IgD-negative memory B cell (primary cell): Measurements from ENCODE around the gene HBP1. TPM values are rescaled to one million over a fixed set of nuclear protein-coding genes. Genes with fewer than 3 reads are reported as not detected.

Source experiments
- H3K27ac Mint-ChIP-seq, 3 donors: one replicate each; pipeline ENCODE4 v1.8.0; 2020 to 2022; ENCODE audit warnings: mild to moderate bottlenecking in 3 of 3, mixed read lengths in 3 of 3, moderate library complexity in 1 of 3
- H3K27me3 Mint-ChIP-seq: one replicate; pipeline ENCODE4 v1.8.0; 2021; ENCODE audit warnings: mixed read lengths
- H3K36me3 Mint-ChIP-seq: one replicate; pipeline ENCODE4 v1.8.0; 2020; ENCODE audit warnings: mild to moderate bottlenecking, mixed read lengths
- H3K4me1 Mint-ChIP-seq, 3 donors: one replicate each; pipeline ENCODE4 v1.8.0; 2020 to 2022; ENCODE audit warnings: mixed read lengths in 3 of 3, mild to moderate bottlenecking in 1 of 3
- H3K4me3 Mint-ChIP-seq, 4 donors: one replicate each; pipeline ENCODE4 v1.8.0; 2020 to 2022; ENCODE audit warnings: mild to moderate bottlenecking in 4 of 4, mixed read lengths in 4 of 4, moderate library complexity in 3 of 4
- H3K9me3 Mint-ChIP-seq, 3 donors: one replicate each; pipeline ENCODE4 v1.8.0; 2020 to 2021; ENCODE audit warnings: mixed read lengths in 3 of 3, mild to moderate bottlenecking in 1 of 3
- polyA plus RNA-seq: library from polyadenylated mRNA; unstranded; fragments of 300-500 nt; fragmentation: Illumina TruSeq; gene quantifications from one replicate; pipeline ENCODE4 v1.2.3, GENCODE V29; 2021

The HBP1 gene
- polyA plus RNA-seq, 1 donor from 2014 or later, result 46.4 TPM

GRCh38 chr7:107166736-107167426, 1.9 kb upstream of the HBP1 start:
- Mint-ChIP-seq H3K4me1 (peaks cover 9 to 20% (median 12%) of the 10 kb centered on the region in 3 donors), H3K4me3 (peak overlapping the region in 3 of 4 donors; percentile 94 to 100 (median 98)), H3K27ac (peak overlapping the region; percentile 94 to 100 (median 98)), H3K27me3 (peaks cover 4% of the 10 kb centered on the region), H3K36me3 (peaks cover 2% of the 10 kb centered on the region), H3K9me3 (no peaks in the 10 kb centered on the region)

GRCh38 chr7:107167483-107168232, 1.1 kb upstream of the HBP1 start:
- Mint-ChIP-seq H3K27me3 (peaks cover 4% of the 10 kb centered on the region), H3K4me1 (peaks cover 12 to 22% (median 15%) of the 10 kb centered on the region in 3 donors)

GRCh38 chr7:107169120-107170050, 582 bp downstream of the HBP1 start:
- H3K27ac Mint-ChIP-seq, result peak overlapping the region; percentile 94 to 100 (median 98)
- peaks cover 4% of the 10 kb centered on the region for H3K27me3 Mint-ChIP-seq
- H3K36me3 Mint-ChIP-seq, result peaks cover 2% of the 10 kb centered on the region
- H3K9me3 Mint-ChIP-seq, result no peaks in the 10 kb centered on the region
- peak overlapping the region; percentile 96 to 100 (median 98) for H3K4me3 Mint-ChIP-seq
- peaks cover 23 to 39% (median 27%) of the 10 kb centered on the region in 3 donors for H3K4me1 Mint-ChIP-seq

More at GRCh38 chr7:107167483-107168232, 1.1 kb upstream of the HBP1 start:
- H3K9me3 Mint-ChIP-seq, result no peaks in the 10 kb centered on the region
- H3K4me3 Mint-ChIP-seq, result peak overlapping the region; percentile 94 to 100 (median 98)
- H3K27ac Mint-ChIP-seq, result peak overlapping the region; percentile 94 to 100 (median 98)
- peaks cover 2% of the 10 kb centered on the region for H3K36me3 Mint-ChIP-seq

GRCh38 chr7:107170051-107170915, 1.5 kb downstream of the HBP1 start:
- H3K9me3 Mint-ChIP-seq, result no peaks in the 10 kb centered on the region
- H3K36me3 Mint-ChIP-seq, result peaks cover 2% of the 10 kb centered on the region
- peaks cover 1% of the 10 kb centered on the region for H3K27me3 Mint-ChIP-seq
- peak overlapping the region; percentile 94 to 100 (median 98) for H3K27ac Mint-ChIP-seq
- H3K4me3 Mint-ChIP-seq, result peak overlapping the region; percentile 96 to 100 (median 98)
- H3K4me1 Mint-ChIP-seq, result peaks cover 32 to 46% (median 34%) of the 10 kb centered on the region in 3 donors

- H3K27me3 Mint-ChIP-seq, result no peaks in the 10 kb centered on the region
- peak overlapping the region in 2 of 3 donors; percentile 34 to 39 for H3K27ac Mint-ChIP-seq
- peaks cover 2% of the 10 kb centered on the region for H3K36me3 Mint-ChIP-seq
- no peaks in the 10 kb centered on the region for H3K9me3 Mint-ChIP-seq
- H3K4me3 Mint-ChIP-seq, result peak overlapping the region in 3 of 4 donors; percentile 19 to 73 (median 34)
- H3K4me1 Mint-ChIP-seq, result peaks cover 31 to 47% (median 37%) of the 10 kb centered on the region in 3 donors
Measured at GRCh38 chr7:107171496-107171895, 2.7 kb downstream of the HBP1 start.

- H3K9me3 Mint-ChIP-seq, result no peaks in the 10 kb centered on the region
- H3K4me3 Mint-ChIP-seq, result peak overlapping the region in 3 of 4 donors; percentile 19 to 34 (median 23)
- peaks cover 34 to 51% (median 43%) of the 10 kb centered on the region in 3 donors for H3K4me1 Mint-ChIP-seq
- H3K36me3 Mint-ChIP-seq, result peaks cover 2% of the 10 kb centered on the region
- H3K27me3 Mint-ChIP-seq, result no peaks in the 10 kb centered on the region
- peak overlapping the region in 2 of 3 donors; percentile 34 to 90 for H3K27ac Mint-ChIP-seq
Measured at GRCh38 chr7:107172276-107173032, 3.7 kb downstream of the HBP1 start.

GRCh38 chr7:107173191-107173590, 4.4 kb downstream of the HBP1 start:
- Mint-ChIP-seq H3K27me3 (no peaks in the 10 kb centered on the region), H3K9me3 (no peaks in the 10 kb centered on the region), H3K4me3 (peak overlapping the region in 3 of 4 donors; percentile 42 to 65 (median 65)), H3K27ac (peak overlapping the region in 1 of 3 donors; percentile 19), H3K36me3 (peaks cover 2% of the 10 kb centered on the region), H3K4me1 (peaks cover 34 to 51% (median 41%) of the 10 kb centered on the region in 3 donors)

GRCh38 chr7:107173691-107174406, 5.0 kb downstream of the HBP1 start:
- Mint-ChIP-seq H3K36me3 (peaks cover 2% of the 10 kb centered on the region), H3K4me1 (peaks cover 34 to 53% (median 41%) of the 10 kb centered on the region in 3 donors), H3K27me3 (no peaks in the 10 kb centered on the region), H3K4me3 (peak overlapping the region; percentile 3 to 65 (median 54)), H3K9me3 (no peaks in the 10 kb centered on the region), H3K27ac (peak overlapping the region; percentile 19 to 79 (median 54))

- peaks cover 15 to 29% (median 25%) of the 10 kb centered on the region in 3 donors for H3K4me1 Mint-ChIP-seq
- peaks cover 2% of the 10 kb centered on the region for H3K36me3 Mint-ChIP-seq
Measured at GRCh38 chr7:107179326-107180164, 10.7 kb downstream of the HBP1 start.

GRCh38 chr7:107180378-107180777, 11.6 kb downstream of the HBP1 start:
- H3K27me3 Mint-ChIP-seq, result no peaks in the 10 kb centered on the region
- H3K27ac Mint-ChIP-seq, result peak overlapping the region in 1 of 3 donors; percentile 26
- peaks cover 10 to 26% (median 16%) of the 10 kb centered on the region in 3 donors for H3K4me1 Mint-ChIP-seq
- H3K9me3 Mint-ChIP-seq, result no peaks in the 10 kb centered on the region
- H3K4me3 Mint-ChIP-seq, result no peak overlapping the region
- peaks cover 2% of the 10 kb centered on the region for H3K36me3 Mint-ChIP-seq

More at GRCh38 chr7:107179326-107180164, 10.7 kb downstream of the HBP1 start:
- Mint-ChIP-seq H3K27ac (no peak overlapping the region), H3K4me3 (no peak overlapping the region), H3K9me3 (no peaks in the 10 kb centered on the region), H3K27me3 (no peaks in the 10 kb centered on the region)

- Mint-ChIP-seq H3K4me1 (peaks cover 10 to 26% (median 16%) of the 10 kb centered on the region in 3 donors), H3K9me3 (no peaks in the 10 kb centered on the region)
Measured at GRCh38 chr7:107181172-107181571, 12.4 kb downstream of the HBP1 start.

GRCh38 chr7:107185716-107186115, 16.9 kb downstream of the HBP1 start:
- no peaks in the 10 kb centered on the region for H3K27me3 Mint-ChIP-seq
- H3K36me3 Mint-ChIP-seq, result peaks cover 5% of the 10 kb centered on the region
- peaks cover 4 to 9% (median 6%) of the 10 kb centered on the region in 3 donors for H3K4me1 Mint-ChIP-seq
- H3K9me3 Mint-ChIP-seq, result no peaks in the 10 kb centered on the region
- no peak overlapping the region for H3K4me3 Mint-ChIP-seq
- H3K27ac Mint-ChIP-seq, result no peak overlapping the region

More at GRCh38 chr7:107181172-107181571, 12.4 kb downstream of the HBP1 start:
- H3K4me3 Mint-ChIP-seq, result no peak overlapping the region
- no peak overlapping the region for H3K27ac Mint-ChIP-seq
- no peaks in the 10 kb centered on the region for H3K27me3 Mint-ChIP-seq
- peaks cover 2% of the 10 kb centered on the region for H3K36me3 Mint-ChIP-seq
